Osteoblast (primary cell): ENCODE data around the gene RRAS2. TPM values are rescaled to one million over a fixed set of nuclear protein-coding genes. Genes with fewer than 3 reads are reported as not detected.

Source experiments
- DNase-seq: peaks from one replicate; pipeline ENCODE4 v3.0.0; 2011; ENCODE audit warnings: low spot score, mixed read lengths; ENCODE audit not compliant: insufficient read length; ENCODE audit errors: missing footprints
- H2AFZ ChIP-seq: 2 replicates; pipeline ENCODE4 v1.6.0; 2011; ENCODE audit warnings: mild to moderate bottlenecking, low read length
- H3K27ac ChIP-seq: 2 replicates; pipeline ENCODE4 v1.5.1; 2011; ENCODE audit warnings: mild to moderate bottlenecking, low read depth, low read length, moderate library complexity
- H3K27me3 ChIP-seq: 2 replicates; pipeline ENCODE4 v1.6.0; 2012; ENCODE audit warnings: mild to moderate bottlenecking, control low read depth, inconsistent platforms, low read length, moderate library complexity; ENCODE audit not compliant: insufficient read depth
- H3K36me3 ChIP-seq: 2 replicates; pipeline ENCODE4 v1.5.1; 2011; ENCODE audit warnings: mild to moderate bottlenecking, low read length, control low read depth, moderate library complexity; ENCODE audit not compliant: insufficient read depth
- H3K4me1 ChIP-seq: 2 replicates; pipeline ENCODE4 v1.5.1; 2011; ENCODE audit warnings: mild to moderate bottlenecking, low read length, control low read depth, moderate library complexity; ENCODE audit not compliant: insufficient read depth
- H3K4me2 ChIP-seq: 2 replicates; pipeline ENCODE4 v1.6.0; 2011; ENCODE audit warnings: mild to moderate bottlenecking, low read length; ENCODE audit not compliant: insufficient read depth
- H3K4me3 ChIP-seq: fragments of 200-600 bp; sonication (generic); 3 replicates; pipeline ENCODE4 v1.5.1; 2012; ENCODE audit warnings: mild to moderate bottlenecking, low read length, inconsistent platforms; ENCODE audit not compliant: insufficient read depth
- H3K79me2 ChIP-seq: 2 replicates; pipeline ENCODE4 v1.6.0; 2012; ENCODE audit warnings: mild to moderate bottlenecking, low read length, control low read depth, inconsistent platforms; ENCODE audit not compliant: insufficient read depth
- H3K9me3 ChIP-seq: 2 replicates; pipeline ENCODE4 v1.5.1; 2011; ENCODE audit warnings: low read depth, low read length, control low read depth
- H4K20me1 ChIP-seq: 2 replicates; pipeline ENCODE4 v1.6.0; 2012; ENCODE audit warnings: mild to moderate bottlenecking, low read length, control low read depth; ENCODE audit not compliant: insufficient read depth
- total RNA-seq: library from RNA; depleted of rRNA; stranded (reverse); fragments of >200 nt; gene quantifications from 2 replicates; pipeline ENCODE4 v1.2.3, GENCODE V29; 2012
- TF ChIP-seq, protein P1 (sequence below): IDR thresholded peaks from 2 replicates; pipeline ENCODE4 v1.5.1; 2011; ENCODE audit warnings: mild to moderate bottlenecking, low read depth, low read length, moderate library complexity; ENCODE audit errors: extremely low read depth

The RRAS2 gene
- total RNA-seq, 1 donor, result 101 TPM

DNA sequence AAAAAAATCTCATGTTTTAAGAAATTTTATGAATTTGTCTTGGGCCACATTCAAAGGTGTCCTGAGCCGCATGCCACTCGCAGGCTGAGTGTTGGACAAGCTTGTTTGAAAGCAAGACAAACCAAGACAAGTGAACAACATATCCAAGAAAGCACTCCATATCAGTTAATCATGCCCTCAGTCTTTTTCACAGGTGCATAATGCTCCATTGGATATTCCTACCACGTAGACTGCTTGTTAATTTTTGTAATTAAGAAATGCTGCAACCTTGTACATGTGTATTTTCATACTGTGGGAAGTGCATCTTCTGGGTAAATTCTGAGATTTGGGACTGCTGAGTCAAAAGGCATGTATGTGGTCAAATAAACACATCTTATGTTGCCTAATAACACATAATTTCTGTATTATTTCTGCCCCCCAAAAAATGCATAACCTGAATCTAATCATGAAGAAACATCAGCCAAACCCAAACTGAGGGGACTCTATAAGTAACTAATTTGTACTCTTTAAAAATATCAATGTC, 8.2 kb downstream of the RRAS2 start:
- no peaks in the 10 kb centered on the region for H3K4me1 ChIP-seq
- peaks cover 97% of the 10 kb centered on the region for H3K79me2 ChIP-seq
- H3K9me3 ChIP-seq, result no peaks in the 10 kb centered on the region
- DNase-seq, result no peak
- H3K4me2 ChIP-seq, result no peak overlapping the region
- no peaks in the 10 kb centered on the region for H3K36me3 ChIP-seq
- no peak overlapping the region for H2AFZ ChIP-seq
- TF ChIP-seq, protein P1, sequence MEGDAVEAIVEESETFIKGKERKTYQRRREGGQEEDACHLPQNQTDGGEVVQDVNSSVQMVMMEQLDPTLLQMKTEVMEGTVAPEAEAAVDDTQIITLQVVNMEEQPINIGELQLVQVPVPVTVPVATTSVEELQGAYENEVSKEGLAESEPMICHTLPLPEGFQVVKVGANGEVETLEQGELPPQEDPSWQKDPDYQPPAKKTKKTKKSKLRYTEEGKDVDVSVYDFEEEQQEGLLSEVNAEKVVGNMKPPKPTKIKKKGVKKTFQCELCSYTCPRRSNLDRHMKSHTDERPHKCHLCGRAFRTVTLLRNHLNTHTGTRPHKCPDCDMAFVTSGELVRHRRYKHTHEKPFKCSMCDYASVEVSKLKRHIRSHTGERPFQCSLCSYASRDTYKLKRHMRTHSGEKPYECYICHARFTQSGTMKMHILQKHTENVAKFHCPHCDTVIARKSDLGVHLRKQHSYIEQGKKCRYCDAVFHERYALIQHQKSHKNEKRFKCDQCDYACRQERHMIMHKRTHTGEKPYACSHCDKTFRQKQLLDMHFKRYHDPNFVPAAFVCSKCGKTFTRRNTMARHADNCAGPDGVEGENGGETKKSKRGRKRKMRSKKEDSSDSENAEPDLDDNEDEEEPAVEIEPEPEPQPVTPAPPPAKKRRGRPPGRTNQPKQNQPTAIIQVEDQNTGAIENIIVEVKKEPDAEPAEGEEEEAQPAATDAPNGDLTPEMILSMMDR, result no peak
- no peaks in the 10 kb centered on the region for H3K27me3 ChIP-seq
- peaks cover 43% of the 10 kb centered on the region for H4K20me1 ChIP-seq
- H3K4me3 ChIP-seq, result no peak overlapping the region
- H3K27ac ChIP-seq, result no peak overlapping the region

- no peak overlapping the region for H3K4me2 ChIP-seq
- H3K27ac ChIP-seq, result no peak overlapping the region
- H4K20me1 ChIP-seq, result peaks cover 47% of the 10 kb centered on the region
- no peaks in the 10 kb centered on the region for H3K9me3 ChIP-seq
- TF ChIP-seq, protein P1, result no peak
- no peaks in the 10 kb centered on the region for H3K27me3 ChIP-seq
- H3K36me3 ChIP-seq, result no peaks in the 10 kb centered on the region
- no peak overlapping the region for H3K4me3 ChIP-seq
- peaks cover 97% of the 10 kb centered on the region for H3K79me2 ChIP-seq
- H2AFZ ChIP-seq, result no peak overlapping the region
- H3K4me1 ChIP-seq, result no peaks in the 10 kb centered on the region
- DNase-seq, result no peak
These were observed 8.8 kb downstream of the RRAS2 start for GRCh38 chr11:14350215-14350614.

DNA sequence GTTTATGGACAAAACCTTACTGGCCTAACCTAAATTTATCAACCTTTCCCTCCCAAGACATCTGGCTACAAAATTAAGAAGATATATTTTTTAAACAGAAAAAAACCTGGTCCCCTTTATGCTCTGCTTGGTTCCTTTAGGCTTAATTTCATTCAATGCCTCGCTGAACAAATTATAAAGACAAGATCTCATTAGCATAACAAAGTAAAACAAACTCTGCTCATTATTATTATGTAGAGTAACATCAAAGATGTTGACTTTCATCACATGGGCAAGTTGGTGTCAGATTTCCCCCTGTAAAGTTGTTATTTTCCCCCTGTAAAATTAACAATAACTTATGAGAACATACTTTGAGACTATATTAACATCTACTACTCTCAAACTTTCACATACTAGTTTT, 11.0 kb downstream of the RRAS2 start:
- Histone ChIP-seq H3K4me3 (no peak overlapping the region), H3K9me3 (no peaks in the 10 kb centered on the region), H4K20me1 (peaks cover 38% of the 10 kb centered on the region), H3K36me3 (no peaks in the 10 kb centered on the region), H3K4me2 (no peak overlapping the region), H2AFZ (no peak overlapping the region), H3K27me3 (no peaks in the 10 kb centered on the region), H3K27ac (no peak overlapping the region), H3K79me2 (peaks cover 96% of the 10 kb centered on the region), H3K4me1 (peaks cover under 1% of the 10 kb centered on the region)
- no peak for DNase-seq
- TF ChIP-seq, protein P1, result no peak

GRCh38 chr11:14347494-14347893, 11.5 kb downstream of the RRAS2 start:
- TF ChIP-seq, protein P1, result no peak
- Histone ChIP-seq H3K4me3 (no peak overlapping the region), H3K36me3 (no peaks in the 10 kb centered on the region), H3K4me1 (peaks cover 4% of the 10 kb centered on the region), H2AFZ (no peak overlapping the region), H4K20me1 (peaks cover 40% of the 10 kb centered on the region), H3K9me3 (no peaks in the 10 kb centered on the region), H3K27me3 (no peaks in the 10 kb centered on the region), H3K4me2 (no peak overlapping the region), H3K79me2 (peaks cover 97% of the 10 kb centered on the region), H3K27ac (no peak overlapping the region)
- DNase-seq, result no peak
